Central memory CD8-positive, alpha-beta T cell (primary cell): ENCODE results near the gene DIO3.
"Not testable (repeated sequence)": the region's sequence is repeated elsewhere in the genome, so short reads cannot be mapped to it uniquely, and the experiment has no call there.

Experiments
- ATAC-seq: fragments of 150-1000 bp; cut with Tn5 transposase; replicated peaks from 2 replicates; pipeline ENCODE4 v1.10.0; 2022; ENCODE audit warnings: mild to moderate bottlenecking, moderate FRiP score, moderate number of reproducible peaks; ENCODE audit not compliant: poor library complexity, severe bottlenecking; ENCODE audit errors: extremely low read depth
- DNase-seq, 2 donors: peaks; one replicate each; pipeline ENCODE4 v3.0.0; 2021; ENCODE audit warnings: low spot score in 2 of 2
- H3K27ac Mint-ChIP-seq: one replicate; pipeline ENCODE4 v1.8.0; 2022; ENCODE audit warnings: low read depth, mild to moderate bottlenecking, moderate library complexity, mixed read lengths
- H3K27me3 Mint-ChIP-seq: one replicate; pipeline ENCODE4 v1.8.0; 2022; ENCODE audit warnings: mixed read lengths
- H3K36me3 Mint-ChIP-seq: one replicate; pipeline ENCODE4 v1.8.0; 2022; ENCODE audit warnings: mild to moderate bottlenecking, moderate library complexity, mixed read lengths; ENCODE audit not compliant: insufficient read depth
- H3K4me1 Mint-ChIP-seq: one replicate; pipeline ENCODE4 v1.8.0; 2022; ENCODE audit warnings: mixed read lengths
- H3K4me3 Mint-ChIP-seq: one replicate; pipeline ENCODE4 v1.8.0; 2022; ENCODE audit warnings: mild to moderate bottlenecking, moderate library complexity, mixed read lengths
- H3K9me3 Mint-ChIP-seq: one replicate; pipeline ENCODE4 v1.8.0; 2022; ENCODE audit warnings: mixed read lengths

Gene DIO3

DNA sequence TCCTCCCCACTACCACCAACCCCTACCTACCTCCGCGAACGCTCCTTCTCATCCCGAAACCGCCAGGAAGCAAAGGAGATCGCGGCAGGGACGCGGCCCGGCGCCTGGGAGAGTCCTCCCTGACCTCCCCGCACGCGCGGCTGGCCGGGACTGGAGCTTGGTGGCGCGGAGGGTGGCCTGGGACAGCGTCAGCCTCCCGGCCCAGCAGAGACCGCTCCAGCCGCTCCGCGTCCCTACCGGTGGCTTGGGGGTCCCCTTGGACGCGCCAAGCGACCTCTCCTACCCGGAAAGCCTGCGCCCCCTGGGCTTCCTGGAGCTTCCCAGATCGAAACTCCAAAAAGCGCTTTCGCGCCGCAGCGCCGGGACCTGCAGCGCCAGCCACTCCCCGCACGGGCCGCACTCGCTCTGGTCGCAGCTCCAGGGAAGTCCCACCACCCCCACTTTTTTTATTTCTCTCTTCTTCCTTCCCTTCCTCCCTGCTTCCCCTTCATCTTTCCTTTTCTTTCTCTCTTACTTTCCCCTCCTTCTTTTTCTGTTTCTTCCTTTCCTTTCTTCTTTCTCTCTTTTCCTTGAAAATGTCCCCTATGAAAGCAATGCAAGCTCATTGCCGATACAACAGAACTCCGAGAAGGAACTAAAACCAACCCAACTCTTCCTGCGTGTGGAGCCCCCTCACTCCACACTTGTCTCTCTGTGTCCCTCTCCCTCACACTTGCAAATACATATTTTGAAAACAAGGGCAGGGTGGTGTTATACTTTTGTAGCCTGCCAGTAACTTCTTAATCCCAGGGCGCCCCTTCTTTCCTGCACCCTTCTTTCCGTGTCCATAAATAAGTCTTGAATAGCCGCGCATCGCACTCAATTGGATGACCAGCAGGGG lies 3.8 kb downstream of the DIO3 start:
- peaks cover 74% of the 10 kb centered on the region for H3K27me3 Mint-ChIP-seq
- H3K36me3 Mint-ChIP-seq = no peaks in the 10 kb centered on the region
- DNase-seq (no peak), ATAC-seq (no peak)
- no peaks in the 10 kb centered on the region for H3K9me3 Mint-ChIP-seq
- no peak overlapping the region for H3K4me3 Mint-ChIP-seq
- H3K4me1 Mint-ChIP-seq = peaks cover 6% of the 10 kb centered on the region
- H3K27ac Mint-ChIP-seq = no peak overlapping the region

GRCh38 chr14:101567252-101567651 lies 6.0 kb downstream of the DIO3 start:
- Mint-ChIP-seq H3K27ac (no peak overlapping the region), H3K36me3 (no peaks in the 10 kb centered on the region), H3K9me3 (no peaks in the 10 kb centered on the region), H3K4me1 (peaks cover 6% of the 10 kb centered on the region), H3K27me3 (peaks cover 65% of the 10 kb centered on the region), H3K4me3 (no peak overlapping the region)
- DNase-seq (no peak), ATAC-seq (no peak)

- Mint-ChIP-seq H3K4me1 (no peaks in the 10 kb centered on the region), H3K27me3 (peaks cover 54% of the 10 kb centered on the region), H3K36me3 (no peaks in the 10 kb centered on the region), H3K27ac (no peak overlapping the region), H3K4me3 (no peak overlapping the region), H3K9me3 (no peaks in the 10 kb centered on the region)
- ATAC-seq = no peak
- no peak for DNase-seq
Measured at GRCh38 chr14:101571004-101571403, 9.7 kb downstream of the DIO3 start.

DNA sequence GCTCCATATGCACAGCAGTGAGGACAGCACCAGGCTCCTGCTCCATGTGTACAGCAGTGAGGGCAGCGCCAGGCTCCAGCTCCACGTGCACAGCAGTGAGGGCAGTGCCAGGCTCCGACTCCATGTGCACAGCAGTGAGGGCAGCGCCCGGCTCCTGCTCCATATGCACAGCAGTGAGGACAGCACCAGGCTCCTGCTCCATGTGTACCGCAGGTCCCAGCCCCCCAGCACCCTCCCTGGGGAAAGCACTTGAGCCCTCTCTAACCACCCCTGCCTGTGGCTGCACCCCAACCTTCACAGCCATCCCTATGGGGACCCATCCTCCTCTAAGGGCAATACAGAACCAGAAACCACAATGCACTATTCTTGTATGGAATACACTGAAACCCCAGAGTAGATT lies 11.2 kb downstream of the DIO3 start:
- peaks cover 49% of the 10 kb centered on the region for H3K27me3 Mint-ChIP-seq
- H3K9me3 Mint-ChIP-seq, H3K4me1 Mint-ChIP-seq: not testable (repeated sequence)

GRCh38 chr14:101573289-101573688 lies 12.0 kb downstream of the DIO3 start:
- ATAC-seq = no peak
- H3K27me3 Mint-ChIP-seq = peaks cover 41% of the 10 kb centered on the region
- H3K4me3 Mint-ChIP-seq = no peak overlapping the region
- DNase-seq = no peak
- no peaks in the 10 kb centered on the region for H3K9me3 Mint-ChIP-seq
- no peaks in the 10 kb centered on the region for H3K36me3 Mint-ChIP-seq
- H3K27ac Mint-ChIP-seq = no peak overlapping the region
- H3K4me1 Mint-ChIP-seq = no peaks in the 10 kb centered on the region

More for the DNA sequence above, 11.2 kb downstream of the DIO3 start:
- H3K36me3 Mint-ChIP-seq, H3K4me3 Mint-ChIP-seq, H3K27ac Mint-ChIP-seq, ATAC-seq, DNase-seq: not testable (repeated sequence)

GRCh38 chr14:101575581-101575980 lies 14.3 kb downstream of the DIO3 start:
- Mint-ChIP-seq H3K9me3 (no peaks in the 10 kb centered on the region), H3K36me3 (no peaks in the 10 kb centered on the region), H3K4me1 (no peaks in the 10 kb centered on the region)

DNA sequence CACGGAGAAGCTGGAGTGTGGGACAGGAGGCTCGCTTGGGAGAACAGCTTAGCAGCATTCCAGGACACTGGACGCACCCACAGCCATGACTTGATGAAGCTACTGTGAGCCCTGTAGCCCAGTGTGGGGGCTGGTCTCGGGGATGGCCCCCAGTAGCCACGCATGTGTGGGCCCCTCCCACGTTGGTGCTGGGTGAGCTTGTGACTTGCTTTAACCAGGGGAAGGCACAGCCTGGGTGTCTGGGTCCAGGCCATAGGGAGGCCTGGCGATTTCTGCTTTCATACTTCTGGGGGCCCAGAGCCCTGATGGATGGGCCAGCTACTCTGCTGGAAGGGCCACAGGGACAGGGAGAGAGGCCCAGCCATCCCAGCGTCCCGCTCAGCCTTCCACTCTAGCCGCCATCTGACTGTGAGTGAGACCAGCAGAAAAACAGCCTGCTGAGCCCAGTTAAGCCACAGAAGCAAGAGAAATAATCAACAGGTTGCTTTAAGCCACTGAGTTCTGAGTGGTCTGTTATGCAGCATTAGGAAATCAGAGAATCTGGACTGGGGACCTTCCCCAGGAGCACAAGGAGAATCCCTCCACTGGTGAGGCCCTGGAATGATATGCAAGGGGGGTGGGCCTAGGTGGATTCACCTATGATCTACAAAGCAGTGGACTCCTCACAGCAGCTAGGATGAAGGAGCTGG lies 16.1 kb downstream of the DIO3 start:
- no peak for ATAC-seq
- no peaks in the 10 kb centered on the region for H3K36me3 Mint-ChIP-seq
- H3K27me3 Mint-ChIP-seq = peaks cover 40% of the 10 kb centered on the region
- no peak overlapping the region for H3K4me3 Mint-ChIP-seq
- no peaks in the 10 kb centered on the region for H3K9me3 Mint-ChIP-seq
- no peak for DNase-seq
- H3K4me1 Mint-ChIP-seq = no peaks in the 10 kb centered on the region
- no peak overlapping the region for H3K27ac Mint-ChIP-seq

More at GRCh38 chr14:101575581-101575980, 14.3 kb downstream of the DIO3 start:
- no peak for DNase-seq
- ATAC-seq = no peak
- Mint-ChIP-seq H3K4me3 (no peak overlapping the region), H3K27ac (no peak overlapping the region), H3K27me3 (peaks cover 32% of the 10 kb centered on the region)

DNA sequence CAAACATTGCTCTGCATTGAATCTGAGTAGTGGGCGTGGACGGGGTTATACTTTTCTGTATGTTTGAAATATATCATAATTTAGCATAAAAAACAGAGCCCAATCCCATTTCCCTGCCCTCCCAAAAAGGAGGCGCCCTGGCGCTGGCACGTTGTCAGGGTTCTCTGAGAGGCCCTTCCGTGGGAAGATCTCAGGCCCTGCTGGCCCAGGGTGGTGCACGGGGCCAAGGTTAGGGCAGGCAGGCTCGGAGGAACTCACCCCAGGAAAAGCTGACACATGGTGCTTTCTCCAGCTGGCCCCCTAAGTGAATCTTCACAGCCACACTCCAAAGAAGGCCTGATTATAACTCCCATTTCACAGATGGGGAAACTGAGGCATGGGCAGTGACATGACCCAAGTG lies 17.2 kb downstream of the DIO3 start:
- H3K27me3 Mint-ChIP-seq = peaks cover 36% of the 10 kb centered on the region
- ATAC-seq = no peak
- no peaks in the 10 kb centered on the region for H3K36me3 Mint-ChIP-seq
- no peaks in the 10 kb centered on the region for H3K4me1 Mint-ChIP-seq
- H3K4me3 Mint-ChIP-seq = no peak overlapping the region
- DNase-seq = no peak
- no peak overlapping the region for H3K27ac Mint-ChIP-seq
- no peaks in the 10 kb centered on the region for H3K9me3 Mint-ChIP-seq

DNA sequence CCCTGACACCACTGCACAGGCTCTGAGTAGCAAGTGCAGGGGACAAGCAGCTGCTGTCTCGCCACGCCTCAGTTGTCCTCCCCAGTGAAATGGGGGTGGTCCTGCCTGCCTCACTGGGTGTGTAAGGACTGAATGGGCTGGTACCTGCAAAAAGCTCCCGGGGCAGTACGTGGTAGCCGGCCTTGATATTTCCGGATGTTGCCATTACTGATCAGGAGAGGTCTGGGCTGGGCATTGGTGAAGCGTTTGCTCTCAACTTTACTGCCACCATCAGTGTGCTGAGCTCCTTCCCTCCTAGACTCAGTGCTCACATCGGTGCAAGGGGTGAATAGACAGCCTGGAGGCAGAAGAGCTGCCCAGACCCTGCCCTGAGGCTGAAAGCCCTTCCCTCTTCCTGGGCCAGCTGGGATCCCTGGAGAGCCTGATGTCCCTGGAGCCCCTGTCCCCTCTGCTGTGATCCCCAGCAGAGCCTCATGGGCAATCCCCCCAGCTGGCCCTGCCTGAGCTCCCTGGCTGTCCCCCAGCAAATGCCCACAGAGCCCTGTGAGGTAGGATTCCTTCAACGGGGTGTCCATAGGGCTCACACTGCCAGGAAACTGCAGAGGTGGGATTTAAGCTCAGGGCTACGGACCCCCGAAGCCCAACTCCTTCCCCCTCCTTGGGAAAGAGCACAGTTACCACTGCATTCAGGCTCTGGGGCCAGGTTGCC lies 18.2 kb downstream of the DIO3 start:
- Mint-ChIP-seq H3K4me3 (no peak overlapping the region), H3K36me3 (no peaks in the 10 kb centered on the region), H3K27me3 (peaks cover 25% of the 10 kb centered on the region), H3K27ac (no peak overlapping the region), H3K9me3 (no peaks in the 10 kb centered on the region), H3K4me1 (no peaks in the 10 kb centered on the region)
- DNase-seq = no peak
- no peak for ATAC-seq

DNA sequence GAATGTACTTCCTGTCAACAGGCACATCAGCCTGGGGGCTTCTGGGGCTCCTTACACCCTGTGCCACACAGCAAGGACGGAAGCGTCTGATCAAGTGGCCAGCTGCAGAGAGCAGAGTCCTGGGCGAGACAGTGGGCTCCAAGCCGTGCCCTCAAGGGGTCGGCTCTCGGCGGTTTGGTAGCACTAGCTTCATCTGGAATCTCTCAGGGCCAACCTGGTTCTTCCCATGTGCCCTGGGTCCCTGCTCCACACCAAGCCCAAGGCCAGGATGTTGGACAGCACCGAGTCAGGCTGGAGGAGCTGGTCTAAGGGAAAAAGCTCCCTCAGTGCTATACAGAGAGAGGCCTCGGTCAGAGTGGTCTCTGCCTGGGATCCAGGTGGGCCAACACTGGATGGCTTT lies 20.5 kb downstream of the DIO3 start:
- no peaks in the 10 kb centered on the region for H3K36me3 Mint-ChIP-seq
- ATAC-seq (no peak), DNase-seq (no peak)
- H3K27me3 Mint-ChIP-seq = peaks cover 14% of the 10 kb centered on the region
- H3K4me1 Mint-ChIP-seq = no peaks in the 10 kb centered on the region
- H3K27ac Mint-ChIP-seq = no peak overlapping the region
- H3K9me3 Mint-ChIP-seq = no peaks in the 10 kb centered on the region
- no peak overlapping the region for H3K4me3 Mint-ChIP-seq

DNA sequence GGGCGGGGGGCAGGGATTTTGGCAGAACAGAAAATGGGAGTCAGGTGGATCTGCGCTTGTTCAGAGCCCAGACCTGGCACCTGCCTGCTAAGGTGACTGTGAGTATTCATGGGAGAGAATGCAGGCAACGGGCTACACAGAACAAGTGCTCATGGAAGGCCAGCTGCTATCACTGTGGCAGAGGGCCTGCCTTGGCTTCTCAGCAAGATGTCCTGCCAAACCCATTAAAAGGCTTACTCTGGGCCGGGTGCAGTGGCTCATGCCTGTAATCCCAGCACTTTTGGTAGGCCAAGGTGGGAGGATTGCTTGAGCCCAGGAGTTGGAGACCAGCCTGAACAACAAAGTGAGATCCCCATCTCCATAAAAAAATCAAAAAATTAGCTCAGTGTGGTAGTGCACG lies 21.0 kb downstream of the DIO3 start:
- no peaks in the 10 kb centered on the region for H3K4me1 Mint-ChIP-seq
- DNase-seq (no peak), ATAC-seq (no peak)
- H3K27ac Mint-ChIP-seq = no peak overlapping the region
- H3K4me3 Mint-ChIP-seq = no peak overlapping the region
- H3K36me3 Mint-ChIP-seq = no peaks in the 10 kb centered on the region
- peaks cover 12% of the 10 kb centered on the region for H3K27me3 Mint-ChIP-seq
- H3K9me3 Mint-ChIP-seq = no peaks in the 10 kb centered on the region

DNA sequence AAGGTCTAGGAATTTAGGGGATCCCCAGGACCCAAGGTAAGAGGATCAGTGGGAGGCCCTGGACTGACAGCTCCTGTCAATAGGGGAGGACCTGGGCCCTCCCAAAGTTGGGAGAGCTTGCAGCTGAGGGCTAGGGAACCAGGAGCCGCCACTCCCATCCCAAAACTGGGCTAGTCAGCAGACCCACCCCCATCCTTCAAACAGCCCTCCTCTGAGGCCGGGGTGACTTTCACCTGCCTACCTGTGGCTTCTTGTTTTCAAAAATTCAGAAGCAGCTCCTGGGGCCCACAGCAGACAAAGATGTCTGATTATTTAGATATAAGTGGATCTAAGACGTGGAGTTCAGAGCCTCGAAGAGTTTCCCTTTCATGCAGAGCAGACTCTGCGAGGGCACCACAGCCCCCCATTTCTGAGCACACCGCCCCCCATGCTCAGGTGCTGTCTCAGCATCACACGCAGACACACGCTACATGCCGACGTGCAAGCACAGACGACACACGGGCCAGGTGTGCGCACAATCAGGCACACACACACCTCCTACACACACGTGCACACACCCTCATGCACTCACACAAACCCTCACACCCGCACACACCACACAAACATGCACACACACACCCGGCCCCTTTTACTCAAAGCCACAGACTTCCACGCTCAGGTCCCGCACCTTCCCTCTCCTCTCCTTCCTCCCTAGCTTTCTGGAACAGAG lies 21.9 kb downstream of the DIO3 start:
- H3K4me1 Mint-ChIP-seq = no peaks in the 10 kb centered on the region
- H3K36me3 Mint-ChIP-seq = no peaks in the 10 kb centered on the region
- H3K27ac Mint-ChIP-seq = no peak overlapping the region
- peaks cover 12% of the 10 kb centered on the region for H3K27me3 Mint-ChIP-seq
- H3K9me3 Mint-ChIP-seq = no peaks in the 10 kb centered on the region
- ATAC-seq (no peak), DNase-seq (no peak)
- no peak overlapping the region for H3K4me3 Mint-ChIP-seq
